ENCODE data around the gene URB1.
"Not testable (repeated sequence)": the region's sequence is repeated elsewhere in the genome, so short reads cannot be mapped to it uniquely, and the experiment has no call there.

Gene URB1

DNA sequence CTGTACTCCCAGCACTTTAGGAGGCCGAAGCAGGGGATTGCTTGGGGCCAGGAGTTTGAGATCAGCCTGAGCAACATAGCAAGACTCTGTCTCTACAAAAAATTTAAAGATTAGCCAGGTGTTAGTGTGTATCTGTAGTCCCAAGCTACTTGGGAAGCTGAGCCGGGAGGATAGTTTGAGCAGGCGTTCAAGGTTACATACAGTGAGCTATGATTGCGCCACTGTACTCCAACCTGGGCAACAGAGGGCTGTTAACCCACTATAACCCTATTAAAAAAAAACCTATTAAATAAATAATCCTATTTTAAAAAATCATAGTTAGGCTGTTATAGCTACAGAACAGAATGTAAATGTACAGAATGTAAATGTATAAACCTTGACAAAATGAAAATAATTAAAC, 116.1 kb downstream of the URB1 start:
- no peak for DNase-seq

DNA sequence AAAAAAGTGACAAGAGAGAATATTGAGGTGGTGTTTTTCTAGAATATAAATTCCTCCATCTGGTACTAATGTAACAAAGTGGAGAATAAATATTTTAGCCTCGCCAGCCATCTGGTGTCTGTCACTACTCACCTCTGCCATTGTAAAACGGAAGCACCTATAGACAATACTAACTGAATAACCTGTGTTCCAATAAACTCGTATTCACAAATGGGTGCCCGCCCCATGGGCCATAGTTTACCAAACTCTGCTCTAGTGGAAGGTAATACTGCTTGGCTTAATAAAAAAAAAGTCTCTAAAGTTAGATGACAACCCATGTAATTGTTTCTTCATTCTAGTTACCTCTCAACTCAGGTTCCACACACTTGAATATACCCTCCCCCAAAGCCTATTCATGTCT, 122.1 kb downstream of the URB1 start:
- DNase-seq: no peak

DNA sequence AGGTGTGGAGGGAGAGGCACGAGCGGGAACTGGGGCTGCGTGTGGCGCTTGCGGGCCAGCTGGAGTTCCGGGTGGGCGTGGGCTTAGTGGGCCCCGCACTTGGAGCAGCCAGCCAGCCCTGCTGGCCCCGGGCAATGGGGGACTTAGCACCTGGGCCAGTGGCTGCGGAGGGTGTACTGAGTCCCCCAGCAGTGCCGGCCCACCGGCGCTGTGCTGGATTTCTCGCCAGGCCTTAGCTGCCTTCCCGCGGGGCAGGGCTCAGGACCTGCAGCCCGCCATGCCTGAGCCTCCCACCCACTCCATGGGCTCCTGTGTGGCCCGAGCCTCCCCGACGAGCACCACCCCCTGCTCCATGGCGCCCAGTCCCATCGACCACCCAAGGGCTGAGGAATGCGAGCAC, 127.5 kb downstream of the URB1 start:
- DNase-seq: not testable (repeated sequence)

DNA sequence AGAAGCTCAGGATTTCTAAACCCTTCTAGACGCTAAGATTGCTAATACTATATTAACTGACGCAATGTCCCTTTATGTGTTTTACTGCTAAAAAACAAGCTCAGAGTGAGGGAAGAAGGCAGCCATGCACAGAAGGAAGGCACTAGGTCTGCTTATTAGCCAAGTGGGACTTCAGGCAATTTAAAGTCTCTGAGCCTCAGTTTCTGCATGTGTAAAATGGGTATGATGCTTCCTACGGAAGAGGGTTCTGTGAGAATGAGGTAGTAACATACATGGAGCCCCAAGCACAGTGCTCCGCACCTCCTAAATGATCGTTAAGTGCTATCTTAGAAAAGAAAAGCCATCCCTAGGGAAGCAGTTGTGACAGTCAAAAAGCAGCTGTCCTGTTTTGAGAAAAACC, 130.9 kb downstream of the URB1 start:
- DNase-seq: no peak

Measured in GDM1 (cell line).